Testis (tissue), 3 donors: ENCODE data around the gene RAB27A. TPM values are rescaled to one million over a fixed set of nuclear protein-coding genes. Genes with fewer than 3 reads are reported as not detected.
A peak's percentile ranks its signal among the peaks of the same experiment; 100 is the strongest.

Experiments
- DNase-seq: peaks from one replicate; pipeline ENCODE4 v3.0.0-alpha.2; 2019
- H3K27ac ChIP-seq, 2 donors: fragments of 200-600 bp; sonication (generic); one replicate each; pipeline ENCODE4 v1.5.1; 2019
- H3K27me3 ChIP-seq: fragments of 200-600 bp; sonication (generic); one replicate; pipeline ENCODE4 v1.5.1; 2019
- H3K36me3 ChIP-seq: fragments of 200-600 bp; sonication (generic); one replicate; pipeline ENCODE4 v1.5.1; 2017; ENCODE audit warnings: low read depth; ENCODE audit errors: missing control alignments
- H3K4me1 ChIP-seq: fragments of 200-600 bp; sonication (generic); one replicate; pipeline ENCODE4 v1.5.1; 2019
- H3K4me3 ChIP-seq, 2 donors: fragments of 200-600 bp; sonication (generic); one replicate each; pipeline ENCODE4 v1.5.1; 2017 to 2019
- H3K9me3 ChIP-seq: fragments of 200-600 bp; sonication (generic); one replicate; pipeline ENCODE4 v1.5.1; 2017
- POLR2A ChIP-seq: fragments of 450-650 bp; IDR thresholded peaks from one replicate; pipeline ENCODE4 v1.6.1; 2017; ENCODE audit warnings: antibody characterized with exemption, mild to moderate bottlenecking, moderate library complexity
- WGBS, 2 donors: methylation state at CpG; one replicate each; pipeline ENCODE4 v1.1.5; 2018; 5-methylcytosine and 5-hydroxymethylcytosine counted together
- intact Hi-C: fragments of 100-400 bp; cut with DNase I; formaldehyde crosslinking; loops from one replicate; pipeline ENCODE4 v1.15.1; 2023; ENCODE audit warnings: low total_unique reads
- polyA plus RNA-seq: library from polyadenylated mRNA; stranded (reverse); fragments of 350-450 nt; fragmentation: Illumina TruSeq; extraction: RNeasy Lipid Tissue Mini Kit (QIAGEN cat#74804); gene quantifications from one replicate; pipeline ENCODE4 v1.2.3, GENCODE V29; 2014; ENCODE audit warnings: low read depth, low replicate concordance; ENCODE audit not compliant: insufficient read depth
- total RNA-seq, 2 donors: library from RNA; depleted of rRNA; stranded (reverse); fragments of >200 nt; gene quantifications; one replicate each; pipeline ENCODE4 v1.2.3, GENCODE V29; 2016
- TF ChIP-seq, protein P1 (sequence below), 3 experiments: fragments of 450-650 bp in 2 of 3; fragments of 200-600 bp in 1 of 3; sonication (generic) in 1 of 3; IDR thresholded peaks; one replicate each; pipeline ENCODE4 v1.5.1; 2016 to 2019; ENCODE audit warnings: antibody characterized with exemption in 3 of 3, mild to moderate bottlenecking in 2 of 3, moderate library complexity in 1 of 3

The RAB27A gene
- total and polyA plus RNA-seq, 3 donors from 2014 or later: 13.1 to 19.2 (median 13.7) TPM

DNA sequence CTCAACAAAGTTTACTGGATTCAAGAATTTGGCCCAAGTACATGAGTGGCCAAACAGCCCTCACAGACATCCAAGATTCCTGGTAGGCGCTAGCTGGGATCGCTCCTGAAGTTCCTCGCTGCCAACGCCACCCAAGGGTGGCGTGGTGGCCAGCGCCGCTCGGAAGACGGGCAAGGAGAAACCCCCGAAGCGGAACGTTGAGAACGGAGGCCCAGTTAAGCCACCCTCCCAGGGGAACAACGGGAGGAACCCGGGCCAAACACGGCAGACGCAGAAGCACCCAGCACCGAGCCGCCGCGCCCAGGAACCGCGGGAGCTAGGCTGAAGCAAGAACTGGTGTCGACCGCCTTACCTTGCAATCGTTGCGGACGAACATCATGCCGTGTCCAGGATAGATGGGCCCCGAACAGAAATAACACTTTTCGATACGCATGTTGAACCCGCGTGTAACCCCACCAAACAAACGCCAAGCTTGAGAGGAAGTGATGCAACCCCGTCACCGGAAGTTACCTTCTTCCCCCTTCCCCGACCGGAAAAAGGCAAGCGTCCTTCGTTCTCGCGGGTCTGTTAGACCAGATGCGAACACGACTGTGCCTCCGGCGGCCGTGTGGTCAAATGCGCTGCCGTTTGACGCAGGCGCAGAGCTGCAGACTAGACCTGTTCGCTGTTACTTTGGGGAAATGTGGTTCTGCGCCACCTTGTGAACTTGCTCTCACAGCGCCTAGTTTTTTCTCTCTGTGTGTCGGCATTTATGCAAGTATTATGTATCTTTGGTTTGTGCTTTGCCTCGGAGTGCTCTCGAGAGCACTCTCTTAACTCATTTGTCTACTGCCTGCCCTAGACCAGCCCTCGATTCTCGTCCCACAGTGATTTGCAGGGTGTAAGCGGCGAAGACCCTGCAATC is 92.9 kb downstream of the RAB27A start, which contains the start of gene RSL24D1:
Gene RSL24D1 (minus strand): TSS at position 484 of the 904 bp plus-strand sequence. CDS start 51 bp downstream, at position 433.
- Histone ChIP-seq H3K27me3 (no peaks in the 10 kb centered on the region), H3K36me3 (no peaks in the 10 kb centered on the region), H3K4me3 (peak within 1 kb of the TSS; percentile 76 to 84), H3K9me3 (no peaks in the 10 kb centered on the region), H3K27ac (peak within 1 kb of the TSS; percentile 86 to 93), H3K4me1 (peaks cover 35% of the 10 kb centered on the region)
- TF ChIP-seq, protein P1, sequence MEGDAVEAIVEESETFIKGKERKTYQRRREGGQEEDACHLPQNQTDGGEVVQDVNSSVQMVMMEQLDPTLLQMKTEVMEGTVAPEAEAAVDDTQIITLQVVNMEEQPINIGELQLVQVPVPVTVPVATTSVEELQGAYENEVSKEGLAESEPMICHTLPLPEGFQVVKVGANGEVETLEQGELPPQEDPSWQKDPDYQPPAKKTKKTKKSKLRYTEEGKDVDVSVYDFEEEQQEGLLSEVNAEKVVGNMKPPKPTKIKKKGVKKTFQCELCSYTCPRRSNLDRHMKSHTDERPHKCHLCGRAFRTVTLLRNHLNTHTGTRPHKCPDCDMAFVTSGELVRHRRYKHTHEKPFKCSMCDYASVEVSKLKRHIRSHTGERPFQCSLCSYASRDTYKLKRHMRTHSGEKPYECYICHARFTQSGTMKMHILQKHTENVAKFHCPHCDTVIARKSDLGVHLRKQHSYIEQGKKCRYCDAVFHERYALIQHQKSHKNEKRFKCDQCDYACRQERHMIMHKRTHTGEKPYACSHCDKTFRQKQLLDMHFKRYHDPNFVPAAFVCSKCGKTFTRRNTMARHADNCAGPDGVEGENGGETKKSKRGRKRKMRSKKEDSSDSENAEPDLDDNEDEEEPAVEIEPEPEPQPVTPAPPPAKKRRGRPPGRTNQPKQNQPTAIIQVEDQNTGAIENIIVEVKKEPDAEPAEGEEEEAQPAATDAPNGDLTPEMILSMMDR (IDR thresholded peaks at IDR 0.05): no peak
- TF ChIP-seq POLR2A: no peak
- 0 to 1% methylated on average over 46 to 60 of the region's 62 CpGs for whole genome bisulfite sequencing, 2 donors
- intact Hi-C loops: no loop called here
- peak; percentile 99 for DNase-seq

DNA sequence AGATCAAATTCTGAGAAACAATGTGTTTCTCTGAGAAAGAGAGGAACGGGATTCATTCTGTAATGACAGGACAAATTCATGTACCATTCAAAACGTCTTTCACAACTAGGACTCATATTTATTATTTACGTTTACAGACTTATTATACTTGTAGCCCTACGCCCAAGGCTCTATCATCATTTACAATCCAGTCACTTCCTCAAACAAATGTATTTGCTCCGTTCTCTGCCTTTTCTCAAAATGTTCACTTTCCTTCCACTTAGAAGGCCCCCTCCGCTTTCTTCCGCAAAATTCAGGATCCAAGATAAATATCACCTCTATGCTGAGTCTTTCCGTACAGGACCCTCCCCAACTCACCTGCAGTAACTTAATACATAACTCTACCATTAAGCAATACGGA is 93.6 kb downstream of the RAB27A start:
- TF ChIP-seq, protein P1 (IDR thresholded peaks at IDR 0.05): no peak
- no peak for TF ChIP-seq POLR2A
- Histone ChIP-seq H3K4me1 (peaks cover 35% of the 10 kb centered on the region), H3K36me3 (no peaks in the 10 kb centered on the region), H3K9me3 (no peaks in the 10 kb centered on the region), H3K4me3 (peak overlapping the region; percentile 76 to 84), H3K27ac (peak overlapping the region; percentile 86 to 93), H3K27me3 (no peaks in the 10 kb centered on the region)
- intact Hi-C loops: no loop called here
- WGBS, 2 donors: 1% methylated on average over 9 of the region's 9 CpGs
- DNase-seq: no peak

DNA sequence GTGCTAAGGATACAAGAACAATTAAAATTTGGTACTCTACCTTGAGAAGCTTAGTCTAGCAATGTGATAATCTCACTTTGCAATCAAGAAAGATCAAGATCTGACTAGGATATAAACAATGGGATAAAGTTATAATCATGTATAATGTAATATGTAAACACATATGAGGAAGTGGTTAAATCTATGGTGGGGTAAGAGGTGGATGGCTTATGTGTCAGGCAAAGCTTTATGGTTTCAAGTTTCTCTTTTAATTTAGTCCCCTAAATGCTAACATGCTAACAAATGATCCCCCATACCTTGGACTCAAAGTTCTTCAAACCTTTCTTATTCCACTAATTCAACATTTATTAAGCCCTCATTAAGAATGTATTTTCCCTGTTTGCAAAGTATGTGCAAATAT is 95.4 kb downstream of the RAB27A start:
- intact Hi-C loops: no loop called here

DNA sequence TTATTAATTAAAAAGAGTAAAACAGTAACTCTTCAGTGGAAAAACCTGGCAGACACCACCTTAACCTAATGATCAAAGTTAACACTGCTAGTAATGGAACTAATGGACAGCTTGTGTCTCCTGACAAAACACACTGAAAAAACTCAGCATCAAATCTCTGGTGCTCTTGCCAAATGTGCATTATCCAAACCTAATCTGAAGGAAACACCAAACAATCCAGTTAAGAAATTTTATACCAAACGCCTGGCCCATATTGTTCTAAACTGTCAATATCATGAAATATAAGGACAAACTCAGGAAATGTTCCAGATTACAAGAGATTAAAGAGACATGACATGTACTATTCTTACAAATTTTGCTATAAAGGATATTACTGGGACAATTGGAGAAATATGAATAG is 103.3 kb downstream of the RAB27A start:
- no peak for DNase-seq
- intact Hi-C loops: no loop called here

More for the DNA sequence above, 95.4 kb downstream of the RAB27A start:
- H3K9me3 ChIP-seq: no peaks in the 10 kb centered on the region
- H3K4me3 ChIP-seq: no peak overlapping the region
- DNase-seq: no peak
- no peaks in the 10 kb centered on the region for H3K27me3 ChIP-seq
- TF ChIP-seq, protein P1 (IDR thresholded peaks at IDR 0.05): no peak
- TF ChIP-seq POLR2A: no peak
- no peak overlapping the region for H3K27ac ChIP-seq
- no peaks in the 10 kb centered on the region for H3K36me3 ChIP-seq
- H3K4me1 ChIP-seq: peaks cover 35% of the 10 kb centered on the region

More for the DNA sequence above, 103.3 kb downstream of the RAB27A start:
- Histone ChIP-seq H3K4me3 (no peak overlapping the region), H3K27ac (no peak overlapping the region), H3K4me1 (no peaks in the 10 kb centered on the region), H3K27me3 (no peaks in the 10 kb centered on the region), H3K9me3 (no peaks in the 10 kb centered on the region), H3K36me3 (no peaks in the 10 kb centered on the region)
- no peak for TF ChIP-seq POLR2A
- TF ChIP-seq, protein P1 (IDR thresholded peaks at IDR 0.05): no peak
- WGBS, 2 donors: 62 to 67% methylated on average over 1 of the region's 1 CpG
